ENCODE data around the gene SIL1. TPM values are rescaled to one million over a fixed set of nuclear protein-coding genes. Genes with fewer than 3 reads are reported as not detected.

Gene SIL1
- polyA plus RNA-seq, 1 donor (not counting 4 experiments of a cell fraction or from before 2014, with no cell fraction given) = 45.4 TPM

- no peaks in the 10 kb centered on the region for H3K79me2 ChIP-seq (ENCODE audit: control insufficient read depth, insufficient read depth, low read length)
- no peak overlapping the region for H3K4me2 ChIP-seq (ENCODE audit: control insufficient read depth, extremely low read depth, insufficient read depth, low read depth, low read length)
- DNase-seq (ENCODE audit: low read depth, low spot score) = no peak
- no peaks in the 10 kb centered on the region for H3K9me1 ChIP-seq (ENCODE audit: control insufficient read depth, extremely low read depth, insufficient read depth, low read length)
- no peaks in the 10 kb centered on the region for H4K20me1 ChIP-seq (ENCODE audit: control insufficient read depth, extremely low read depth, insufficient read depth, low read length)
- H3K9ac ChIP-seq (ENCODE audit: control insufficient read depth, extremely low read depth, insufficient read depth, low read length) = no peak overlapping the region
- H3K27me3 ChIP-seq (ENCODE audit: control insufficient read depth, extremely low read depth, insufficient read depth, low read length) = no peaks in the 10 kb centered on the region
- no peak overlapping the region for H3K27ac ChIP-seq (ENCODE audit: control insufficient read depth, insufficient read depth, low read length)
- no peak for FAIRE-seq
- TF ChIP-seq, protein P1, sequence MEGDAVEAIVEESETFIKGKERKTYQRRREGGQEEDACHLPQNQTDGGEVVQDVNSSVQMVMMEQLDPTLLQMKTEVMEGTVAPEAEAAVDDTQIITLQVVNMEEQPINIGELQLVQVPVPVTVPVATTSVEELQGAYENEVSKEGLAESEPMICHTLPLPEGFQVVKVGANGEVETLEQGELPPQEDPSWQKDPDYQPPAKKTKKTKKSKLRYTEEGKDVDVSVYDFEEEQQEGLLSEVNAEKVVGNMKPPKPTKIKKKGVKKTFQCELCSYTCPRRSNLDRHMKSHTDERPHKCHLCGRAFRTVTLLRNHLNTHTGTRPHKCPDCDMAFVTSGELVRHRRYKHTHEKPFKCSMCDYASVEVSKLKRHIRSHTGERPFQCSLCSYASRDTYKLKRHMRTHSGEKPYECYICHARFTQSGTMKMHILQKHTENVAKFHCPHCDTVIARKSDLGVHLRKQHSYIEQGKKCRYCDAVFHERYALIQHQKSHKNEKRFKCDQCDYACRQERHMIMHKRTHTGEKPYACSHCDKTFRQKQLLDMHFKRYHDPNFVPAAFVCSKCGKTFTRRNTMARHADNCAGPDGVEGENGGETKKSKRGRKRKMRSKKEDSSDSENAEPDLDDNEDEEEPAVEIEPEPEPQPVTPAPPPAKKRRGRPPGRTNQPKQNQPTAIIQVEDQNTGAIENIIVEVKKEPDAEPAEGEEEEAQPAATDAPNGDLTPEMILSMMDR (optimal IDR thresholded peaks at IDR 0.05 in 1 of 3, IDR thresholded peaks at IDR 0.05 in 1 of 3, conservative IDR thresholded peaks at IDR 0.05 in 1 of 3; ENCODE audit: extremely low read depth in 1 of 3, insufficient read depth in 2 of 3, low read length in 3 of 3) = peak in 1 of 3 experiments; percentile 8
- TF ChIP-seq EZH2 (IDR thresholded peaks at IDR 0.05; ENCODE audit: low read length) = no peak
- dilution Hi-C loops (cut with MboI; ENCODE audit: extremely low pct_ligation_motif_present, low sequenced_read_pairs) = no loop called here
- no peak overlapping the region for H2AFZ ChIP-seq (ENCODE audit: control insufficient read depth, low read length)
- no peak overlapping the region for H3K4me3 ChIP-seq (ENCODE audit: control insufficient read depth in 2 of 3, extremely low read depth in 1 of 3, insufficient read depth in 2 of 3, low read depth in 1 of 3, low read length in 3 of 3)
- peaks cover 1 to 4% of the 10 kb centered on the region in 2 experiments for H3K36me3 ChIP-seq (ENCODE audit: control insufficient read depth in 2 of 2, extremely low read depth in 1 of 2, insufficient read depth in 2 of 2, low read length in 2 of 2)
- no peaks in the 10 kb centered on the region for H3K9me3 ChIP-seq (ENCODE audit: control insufficient read depth, low read depth, low read length)
- peaks cover 4% of the 10 kb centered on the region for H3K4me1 ChIP-seq (ENCODE audit: control insufficient read depth, extremely low read depth, insufficient read depth, low read length)
These were observed 252.5 kb downstream of the SIL1 start for GRCh38 chr5:138945421-138946240.

GRCh38 chr5:138944527-138945322 lies 253.4 kb downstream of the SIL1 start:
- no peak overlapping the region for H2AFZ ChIP-seq (ENCODE audit: control insufficient read depth, low read length)
- no peak overlapping the region for H3K4me3 ChIP-seq (ENCODE audit: control insufficient read depth in 2 of 3, extremely low read depth in 1 of 3, insufficient read depth in 2 of 3, low read depth in 1 of 3, low read length in 3 of 3)
- H4K20me1 ChIP-seq (ENCODE audit: control insufficient read depth, extremely low read depth, insufficient read depth, low read length) = no peaks in the 10 kb centered on the region
- H3K4me2 ChIP-seq (ENCODE audit: control insufficient read depth, extremely low read depth, insufficient read depth, low read depth, low read length) = no peak overlapping the region
- H3K79me2 ChIP-seq (ENCODE audit: control insufficient read depth, insufficient read depth, low read length) = no peaks in the 10 kb centered on the region
- dilution Hi-C loops (cut with MboI; ENCODE audit: extremely low pct_ligation_motif_present, low sequenced_read_pairs) = no loop called here
- H3K9ac ChIP-seq (ENCODE audit: control insufficient read depth, extremely low read depth, insufficient read depth, low read length) = no peak overlapping the region
- peaks cover 1 to 4% of the 10 kb centered on the region in 2 experiments for H3K36me3 ChIP-seq (ENCODE audit: control insufficient read depth in 2 of 2, extremely low read depth in 1 of 2, insufficient read depth in 2 of 2, low read length in 2 of 2)
- no peaks in the 10 kb centered on the region for H3K27me3 ChIP-seq (ENCODE audit: control insufficient read depth, extremely low read depth, insufficient read depth, low read length)
- no peaks in the 10 kb centered on the region for H3K9me3 ChIP-seq (ENCODE audit: control insufficient read depth, low read depth, low read length)
- H3K4me1 ChIP-seq (ENCODE audit: control insufficient read depth, extremely low read depth, insufficient read depth, low read length) = peaks cover 4% of the 10 kb centered on the region
- DNase-seq (ENCODE audit: low read depth, low spot score) (peak; percentile 11), FAIRE-seq (no peak)
- no peaks in the 10 kb centered on the region for H3K9me1 ChIP-seq (ENCODE audit: control insufficient read depth, extremely low read depth, insufficient read depth, low read length)
- H3K27ac ChIP-seq (ENCODE audit: control insufficient read depth, insufficient read depth, low read length) = no peak overlapping the region
- TF ChIP-seq, protein P1 (optimal IDR thresholded peaks at IDR 0.05 in 1 of 3, IDR thresholded peaks at IDR 0.05 in 1 of 3, conservative IDR thresholded peaks at IDR 0.05 in 1 of 3; ENCODE audit: extremely low read depth in 1 of 3, insufficient read depth in 2 of 3, low read length in 3 of 3) = no peak
